ENCODE results near the gene ZNF580. TPM values are rescaled to one million over a fixed set of nuclear protein-coding genes. Genes with fewer than 3 reads are reported as not detected.
A peak's percentile ranks its signal among the peaks of the same experiment; 100 is the strongest.

Gene ZNF580
- total RNA-seq, 1 experiment from 2014 or later: 22.8 TPM

DNA sequence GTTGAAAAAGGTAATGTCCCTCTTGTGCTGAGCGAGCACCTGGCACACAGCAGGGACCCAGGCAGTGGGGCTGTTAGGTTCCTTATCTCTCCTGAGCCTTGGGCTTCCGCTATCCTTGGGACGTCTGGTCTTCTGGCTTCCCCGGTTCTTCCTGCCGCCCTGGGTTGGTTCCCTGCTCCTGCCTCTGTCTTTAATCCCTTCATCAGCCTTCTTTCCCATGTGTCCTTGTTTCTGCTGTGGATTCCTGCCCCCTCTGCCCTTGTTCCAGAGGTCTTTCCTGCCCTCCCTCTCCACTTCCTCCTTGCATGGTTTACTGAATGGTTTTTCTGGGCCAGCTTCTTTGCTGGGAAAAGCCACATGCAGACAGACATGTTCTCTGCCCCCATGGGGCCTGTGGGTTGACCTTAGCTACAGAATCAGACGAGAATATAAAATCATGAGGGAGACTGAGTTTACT is 36.8 kb downstream of the ZNF580 start:
- H3K27ac Mint-ChIP-seq: peak overlapping the region in 2 of 3 experiments; percentile 59 to 89; a peak in 4 of 7 replicates
- H3K4me3 Mint-ChIP-seq: 0 out of 5 replicates have a peak overlapping the region, but pooled peaks of 1 of the 2 experiments have one; percentile 5
- Histone ChIP-seq H3K79me2 (ENCODE audit: insufficient read depth, low read length) (peaks cover 18% of the 10 kb centered on the region; the same call in 1 of the 2 replicates), H3K27me3 (ENCODE audit: insufficient read depth, low read length) (no peaks in the 10 kb centered on the region), H3K23ac (ENCODE audit: insufficient read length, low read depth, low read length) (no peak overlapping the region), H2BK20ac (ENCODE audit: low read depth, low read length, poor library complexity, severe bottlenecking) (no peak overlapping the region), H2BK12ac (ENCODE audit: insufficient read length, low read depth, low read length) (no peak overlapping the region), H3K56ac (ENCODE audit: insufficient read length, low read depth, low read length) (no peak overlapping the region), H4K8ac (replicated peaks; ENCODE audit: insufficient read length, low read depth, low read length) (no peak overlapping the region), H3K9ac (ENCODE audit: extremely low read depth, insufficient read length, low read length) (no peak overlapping the region), H2AK5ac (ENCODE audit: insufficient read length, low read length) (no peak overlapping the region), H3K27ac (ENCODE audit: insufficient read length, low read depth, low read length) (no peak overlapping the region), H3T11ph (ENCODE audit: low read length) (no peak overlapping the region), H2BK120ac (ENCODE audit: low read depth, low read length, poor library complexity, severe bottlenecking) (no peak overlapping the region), H3K79me1 (ENCODE audit: insufficient read depth, low read depth, low read length, poor library complexity, severe bottlenecking) (peaks cover 18% of the 10 kb centered on the region), H2AFZ (ENCODE audit: low read length) (no peak overlapping the region), H3K18ac (ENCODE audit: insufficient read length, low read depth, low read length) (no peak overlapping the region), H3K4me2 (ENCODE audit: insufficient read depth, insufficient read length, low read length) (no peak overlapping the region), H4K20me1 (ENCODE audit: control insufficient read depth, insufficient read depth, insufficient read length) (no peaks in the 10 kb centered on the region), H3K23me2 (ENCODE audit: insufficient read length, low read depth, low read length, poor library complexity, severe bottlenecking) (peaks cover 6% of the 10 kb centered on the region), H3K14ac (ENCODE audit: insufficient read depth, low read length) (no peak overlapping the region), H3K4ac (ENCODE audit: low read depth, low read length) (no peak overlapping the region), H2BK15ac (ENCODE audit: low read depth, low read length) (no peak overlapping the region), H3K4me1 (ENCODE audit: insufficient read depth, low read length) (no peaks in the 10 kb centered on the region), H2BK5ac (ENCODE audit: insufficient read length, low read length) (no peak overlapping the region), H4K91ac (ENCODE audit: insufficient read length, low read depth, low read length) (no peak overlapping the region), H4K5ac (ENCODE audit: insufficient read length, low read depth, low read length) (no peak overlapping the region), H3K9me3 (ENCODE audit: control insufficient read depth, low read depth, low read length) (no peaks in the 10 kb centered on the region)
- H3K9me3 Mint-ChIP-seq: no peaks in the 10 kb centered on the region; a peak in 1 of 5 replicates
- DNase-seq: no peak
- peaks cover 23 to 27% of the 10 kb centered on the region in 2 experiments for H3K4me1 Mint-ChIP-seq
- H3K36me3 Mint-ChIP-seq (ENCODE audit: insufficient read depth in 1 of 3, low read depth in 3 of 3): peaks cover 15 to 53% (median 47%) of the 10 kb centered on the region in 3 experiments; a peak in 6 of 7 replicates
- H3K27me3 Mint-ChIP-seq (ENCODE audit: low read depth): no peaks in the 10 kb centered on the region
- WGBS (ENCODE audit: extremely low coverage, insufficient read length, low lambda C conversion rate): no CpG with 5 or more reads among the region's 6 CpGs
- no peak for TF ChIP-seq CTCF (conservative IDR thresholded peaks at IDR 0.05)
